ENCODE data around the gene NAV2. TPM values are rescaled to one million over a fixed set of nuclear protein-coding genes. Genes with fewer than 3 reads are reported as not detected.

NAV2 gene
- total and polyA plus RNA-seq, 2 experiments from 2014 or later, result 26.0 to 45.0 TPM

DNA sequence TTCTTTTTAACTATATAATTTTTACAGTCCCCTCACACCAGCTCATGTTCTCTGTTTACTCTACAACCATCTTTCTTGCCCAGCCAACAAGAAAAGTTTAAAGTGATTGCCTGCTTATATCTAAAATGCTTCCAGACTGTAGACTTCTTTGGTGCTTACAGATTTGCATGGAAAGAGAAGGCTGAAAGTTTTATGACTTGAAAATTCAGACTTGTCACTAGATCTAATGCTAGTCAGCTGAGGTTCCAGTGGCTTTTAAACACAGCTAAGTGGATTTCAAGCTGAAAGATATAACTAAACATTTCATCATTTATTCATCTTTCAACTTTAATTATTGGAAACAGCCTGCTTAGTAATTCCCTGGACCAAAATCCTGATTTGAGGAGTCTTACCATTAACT, 178.4 kb downstream of the NAV2 start:
- H3K4me2 ChIP-seq, result no peak overlapping the region
- no peak overlapping the region for H3K4me3 ChIP-seq
- peaks cover 52% of the 10 kb centered on the region for H3K36me3 Mint-ChIP-seq (ENCODE audit: low read depth)
- peaks cover 4% of the 10 kb centered on the region; the same call in 1 of the 2 replicates for H3K36me3 ChIP-seq (ENCODE audit: insufficient read depth)
- H3K4me1 Mint-ChIP-seq, result peaks cover 15% of the 10 kb centered on the region
- ATAC-seq, result no peak
- no peak for DNase-seq (ENCODE audit: low spot score)
- H2AFZ ChIP-seq, result no peak overlapping the region
- H3F3A ChIP-seq (replicated peaks; ENCODE audit: low read depth), result no peaks in the 10 kb centered on the region
- H3K9me3 Mint-ChIP-seq, result no peaks in the 10 kb centered on the region; the same call in 2 of the 3 replicates
- no peak overlapping the region for H3K4me3 Mint-ChIP-seq
- H3K79me2 ChIP-seq (replicated peaks; ENCODE audit: insufficient read depth), result no peaks in the 10 kb centered on the region
- H4K20me1 ChIP-seq (replicated peaks; ENCODE audit: insufficient read depth), result no peaks in the 10 kb centered on the region; the same call in 1 of the 2 replicates
- TF ChIP-seq, protein P1, sequence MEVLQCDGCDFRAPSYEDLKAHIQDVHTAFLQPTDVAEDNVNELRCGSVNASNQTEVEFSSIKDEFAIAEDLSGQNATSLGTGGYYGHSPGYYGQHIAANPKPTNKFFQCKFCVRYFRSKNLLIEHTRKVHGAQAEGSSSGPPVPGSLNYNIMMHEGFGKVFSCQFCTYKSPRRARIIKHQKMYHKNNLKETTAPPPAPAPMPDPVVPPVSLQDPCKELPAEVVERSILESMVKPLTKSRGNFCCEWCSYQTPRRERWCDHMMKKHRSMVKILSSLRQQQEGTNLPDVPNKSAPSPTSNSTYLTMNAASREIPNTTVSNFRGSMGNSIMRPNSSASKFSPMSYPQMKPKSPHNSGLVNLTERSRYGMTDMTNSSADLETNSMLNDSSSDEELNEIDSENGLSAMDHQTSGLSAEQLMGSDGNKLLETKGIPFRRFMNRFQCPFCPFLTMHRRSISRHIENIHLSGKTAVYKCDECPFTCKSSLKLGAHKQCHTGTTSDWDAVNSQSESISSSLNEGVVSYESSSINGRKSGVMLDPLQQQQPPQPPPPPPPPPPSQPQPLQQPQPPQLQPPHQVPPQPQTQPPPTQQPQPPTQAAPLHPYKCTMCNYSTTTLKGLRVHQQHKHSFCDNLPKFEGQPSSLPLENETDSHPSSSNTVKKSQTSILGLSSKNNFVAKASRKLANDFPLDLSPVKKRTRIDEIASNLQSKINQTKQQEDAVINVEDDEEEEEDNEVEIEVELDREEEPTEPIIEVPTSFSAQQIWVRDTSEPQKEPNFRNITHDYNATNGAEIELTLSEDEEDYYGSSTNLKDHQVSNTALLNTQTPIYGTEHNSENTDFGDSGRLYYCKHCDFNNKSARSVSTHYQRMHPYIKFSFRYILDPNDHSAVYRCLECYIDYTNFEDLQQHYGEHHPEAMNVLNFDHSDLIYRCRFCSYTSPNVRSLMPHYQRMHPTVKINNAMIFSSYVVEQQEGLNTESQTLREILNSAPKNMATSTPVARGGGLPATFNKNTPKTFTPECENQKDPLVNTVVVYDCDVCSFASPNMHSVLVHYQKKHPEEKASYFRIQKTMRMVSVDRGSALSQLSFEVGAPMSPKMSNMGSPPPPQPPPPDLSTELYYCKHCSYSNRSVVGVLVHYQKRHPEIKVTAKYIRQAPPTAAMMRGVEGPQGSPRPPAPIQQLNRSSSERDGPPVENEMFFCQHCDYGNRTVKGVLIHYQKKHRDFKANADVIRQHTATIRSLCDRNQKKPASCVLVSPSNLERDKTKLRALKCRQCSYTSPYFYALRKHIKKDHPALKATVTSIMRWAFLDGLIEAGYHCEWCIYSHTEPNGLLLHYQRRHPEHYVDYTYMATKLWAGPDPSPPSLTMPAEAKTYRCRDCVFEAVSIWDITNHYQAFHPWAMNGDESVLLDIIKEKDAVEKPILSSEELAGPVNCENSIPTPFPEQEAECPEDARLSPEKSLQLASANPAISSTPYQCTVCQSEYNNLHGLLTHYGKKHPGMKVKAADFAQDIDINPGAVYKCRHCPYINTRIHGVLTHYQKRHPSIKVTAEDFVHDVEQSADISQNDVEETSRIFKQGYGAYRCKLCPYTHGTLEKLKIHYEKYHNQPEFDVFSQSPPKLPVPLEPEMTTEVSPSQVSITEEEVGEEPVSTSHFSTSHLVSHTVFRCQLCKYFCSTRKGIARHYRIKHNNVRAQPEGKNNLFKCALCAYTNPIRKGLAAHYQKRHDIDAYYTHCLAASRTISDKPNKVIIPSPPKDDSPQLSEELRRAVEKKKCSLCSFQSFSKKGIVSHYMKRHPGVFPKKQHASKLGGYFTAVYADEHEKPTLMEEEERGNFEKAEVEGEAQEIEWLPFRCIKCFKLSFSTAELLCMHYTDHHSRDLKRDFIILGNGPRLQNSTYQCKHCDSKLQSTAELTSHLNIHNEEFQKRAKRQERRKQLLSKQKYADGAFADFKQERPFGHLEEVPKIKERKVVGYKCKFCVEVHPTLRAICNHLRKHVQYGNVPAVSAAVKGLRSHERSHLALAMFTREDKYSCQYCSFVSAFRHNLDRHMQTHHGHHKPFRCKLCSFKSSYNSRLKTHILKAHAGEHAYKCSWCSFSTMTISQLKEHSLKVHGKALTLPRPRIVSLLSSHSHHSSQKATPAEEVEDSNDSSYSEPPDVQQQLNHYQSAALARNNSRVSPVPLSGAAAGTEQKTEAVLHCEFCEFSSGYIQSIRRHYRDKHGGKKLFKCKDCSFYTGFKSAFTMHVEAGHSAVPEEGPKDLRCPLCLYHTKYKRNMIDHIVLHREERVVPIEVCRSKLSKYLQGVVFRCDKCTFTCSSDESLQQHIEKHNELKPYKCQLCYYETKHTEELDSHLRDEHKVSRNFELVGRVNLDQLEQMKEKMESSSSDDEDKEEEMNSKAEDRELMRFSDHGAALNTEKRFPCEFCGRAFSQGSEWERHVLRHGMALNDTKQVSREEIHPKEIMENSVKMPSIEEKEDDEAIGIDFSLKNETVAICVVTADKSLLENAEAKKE (CRISPR knock-in tag; IDR thresholded peaks at IDR 0.05), result no peak
- TF ChIP-seq CREB1 (CRISPR knock-in tag; IDR thresholded peaks at IDR 0.05; ENCODE audit: low read depth) (no peak), ZNF331 (CRISPR knock-in tag; IDR thresholded peaks at IDR 0.05; ENCODE audit: low read depth) (no peak), JUNB (IDR thresholded peaks at IDR 0.05; ENCODE audit: unreplicated experiment) (no peak), STAT1 (IDR thresholded peaks at IDR 0.05; ENCODE audit: unreplicated experiment) (no peak), NANOG (IDR thresholded peaks at IDR 0.05; ENCODE audit: borderline replicate concordance) (no peak)
- TF ChIP-seq, protein P2, sequence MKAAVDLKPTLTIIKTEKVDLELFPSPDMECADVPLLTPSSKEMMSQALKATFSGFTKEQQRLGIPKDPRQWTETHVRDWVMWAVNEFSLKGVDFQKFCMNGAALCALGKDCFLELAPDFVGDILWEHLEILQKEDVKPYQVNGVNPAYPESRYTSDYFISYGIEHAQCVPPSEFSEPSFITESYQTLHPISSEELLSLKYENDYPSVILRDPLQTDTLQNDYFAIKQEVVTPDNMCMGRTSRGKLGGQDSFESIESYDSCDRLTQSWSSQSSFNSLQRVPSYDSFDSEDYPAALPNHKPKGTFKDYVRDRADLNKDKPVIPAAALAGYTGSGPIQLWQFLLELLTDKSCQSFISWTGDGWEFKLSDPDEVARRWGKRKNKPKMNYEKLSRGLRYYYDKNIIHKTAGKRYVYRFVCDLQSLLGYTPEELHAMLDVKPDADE (IDR thresholded peaks at IDR 0.05), result no peak
- no peaks in the 10 kb centered on the region for H3K27me3 ChIP-seq (ENCODE audit: insufficient read depth)
- 0 out of 2 replicates have a peak, but pooled peaks cover 5% of the 10 kb centered on the region for H3K9me2 ChIP-seq (ENCODE audit: insufficient read depth)
- H3K4me1 ChIP-seq (ENCODE audit: insufficient read depth), result peaks cover 12% of the 10 kb centered on the region
- H3K27ac ChIP-seq (ENCODE audit: low read depth), result no peak overlapping the region
- no peak overlapping the region for H3K27ac Mint-ChIP-seq
- peaks cover 8% of the 10 kb centered on the region for H3K27me3 Mint-ChIP-seq (ENCODE audit: insufficient read depth, low read depth, poor library complexity)

Measured in GM23338 (cell line).